AG04450 (cell line): ENCODE measurements around the gene SCAF4. TPM values are rescaled to one million over a fixed set of nuclear protein-coding genes. Genes with fewer than 3 reads are reported as not detected.
"Not testable (repeated sequence)": the region's sequence is repeated elsewhere in the genome, so short reads cannot be mapped to it uniquely, and the experiment has no call there.

Experiments used
- CTCF ChIA-PET: fragments of 300-600, 350-600 bp; formaldehyde crosslinking; extraction: SDS; loops from one replicate; lab custom pipeline; 2022; ENCODE audit warnings: antibody characterized with exemption, inconsistent platforms; lab: Charles Lee
- POLR2A ChIA-PET: fragments of 350-600 bp; formaldehyde crosslinking; extraction: SDS; loops from one replicate; lab custom pipeline; 2021; ENCODE audit warnings: antibody characterized with exemption, inconsistent platforms; lab: Yijun Ruan, JAX
- DNase-seq: peaks from one replicate; pipeline ENCODE4 v3.0.0-alpha.2; 2011; ENCODE audit warnings: low read depth, low spot score
- H3K27ac ChIP-seq: one replicate; pipeline ENCODE4 v1.5.1; 2012; ENCODE audit warnings: low read depth, low read length, control low read depth
- H3K27me3 ChIP-seq: one replicate; pipeline ENCODE4 v1.6.0; 2012; ENCODE audit warnings: low read length; ENCODE audit not compliant: control insufficient read depth, insufficient read depth
- H3K4me3 ChIP-seq: 2 replicates; pipeline ENCODE4 v1.5.1; 2011; ENCODE audit warnings: mild to moderate bottlenecking, low read depth, low read length, control low read depth
- H3K9me3 ChIP-seq: 2 replicates; pipeline ENCODE4 v1.5.1; 2012; ENCODE audit warnings: low read length; ENCODE audit not compliant: control insufficient read depth, insufficient read depth
- CTCF ChIP-seq: IDR thresholded peaks from 2 replicates; pipeline ENCODE4 v1.5.1; 2011; ENCODE audit warnings: low read depth, low read length, control low read depth, inconsistent platforms
- polyA plus RNA-seq: library from polyadenylated mRNA; depleted of rRNA; stranded (reverse); fragments of >200 nt; gene quantifications from 2 replicates; pipeline ENCODE4 v1.2.3, GENCODE V29; 2011

SCAF4 gene
- polyA plus RNA-seq, 1 experiment, result 6.3 TPM

GRCh38 chr21:31667132-31667531 is 64.8 kb downstream of the SCAF4 start:
- ChIA-PET POLR2A (no interaction called here), CTCF (interaction anchor here (0.6 kb wide), 1 partner anchor 13 kb away, joined by 3 read pairs; no protein-coding TSS in a partner anchor)
- Histone ChIP-seq H3K4me3 (no peak overlapping the region), H3K27ac (no peak overlapping the region), H3K9me3 (no peaks in the 10 kb centered on the region), H3K27me3 (no peaks in the 10 kb centered on the region)
- no peak for TF ChIP-seq CTCF
- no peak for DNase-seq

GRCh38 chr21:31666445-31667010 is 65.4 kb downstream of the SCAF4 start:
- H3K27me3 ChIP-seq, result no peaks in the 10 kb centered on the region
- H3K27ac ChIP-seq, result no peak overlapping the region
- no peak overlapping the region for H3K4me3 ChIP-seq
- no peak for DNase-seq
- no peak for TF ChIP-seq CTCF
- POLR2A ChIA-PET, result no interaction called here
- CTCF ChIA-PET, result interaction anchor here (0.6 kb wide), 1 partner anchor 14 kb away, joined by 3 read pairs; no protein-coding TSS in a partner anchor
- H3K9me3 ChIP-seq, result no peaks in the 10 kb centered on the region

GRCh38 chr21:31665869-31666268 is 66.0 kb downstream of the SCAF4 start:
- POLR2A ChIA-PET, H3K9me3 ChIP-seq, H3K4me3 ChIP-seq, H3K27ac ChIP-seq, H3K27me3 ChIP-seq, DNase-seq, CTCF ChIA-PET: not testable (repeated sequence)

- no peak for TF ChIP-seq CTCF
- DNase-seq, result no peak
Measured at GRCh38 chr21:31665397-31665796, 66.5 kb downstream of the SCAF4 start.

GRCh38 chr21:31663584-31664249 is 68.2 kb downstream of the SCAF4 start:
- Histone ChIP-seq H3K27ac (no peak overlapping the region), H3K9me3 (no peaks in the 10 kb centered on the region), H3K27me3 (no peaks in the 10 kb centered on the region), H3K4me3 (no peak overlapping the region)
- ChIA-PET CTCF (interaction anchor here (0.5 kb wide), 1 partner anchor 535 kb away, joined by 4 read pairs; no protein-coding TSS in a partner anchor), POLR2A (no interaction called here)
- no peak for DNase-seq
- TF ChIP-seq CTCF, result no peak

More at GRCh38 chr21:31665397-31665796, 66.5 kb downstream of the SCAF4 start:
- CTCF ChIA-PET, result no interaction called here
- Histone ChIP-seq H3K9me3 (no peaks in the 10 kb centered on the region), H3K27ac (no peak overlapping the region), H3K27me3 (no peaks in the 10 kb centered on the region), H3K4me3 (no peak overlapping the region)
- POLR2A ChIA-PET, result no interaction called here
